ENCODE data around the gene MVB12B. TPM values are rescaled to one million over a fixed set of nuclear protein-coding genes. Genes with fewer than 3 reads are reported as not detected.

The MVB12B gene
- total RNA-seq, 1 experiment from 2014 or later, result 5.8 TPM

GRCh38 chr9:126429190-126429589 is 102.6 kb downstream of the MVB12B start:
- H3K4me2 ChIP-seq (ENCODE audit: insufficient read depth, insufficient read length, low read length), result no peak overlapping the region
- H2BK15ac ChIP-seq (ENCODE audit: low read depth, low read length), result no peak overlapping the region
- Mint-ChIP-seq H3K36me3 (ENCODE audit: insufficient read depth in 1 of 3, low read depth in 3 of 3) (no peaks in the 10 kb centered on the region), H3K27ac (no peak overlapping the region), H3K4me3 (no peak overlapping the region), H3K4me1 (peaks cover 6 to 9% of the 10 kb centered on the region in 2 experiments), H3K27me3 (ENCODE audit: low read depth) (peaks cover 2% of the 10 kb centered on the region; the same call in 1 of the 2 replicates), H3K9me3 (peaks cover 0 to 2% of the 10 kb centered on the region in 2 experiments; a peak in 1 of 5 replicates)
- H3K23ac ChIP-seq (ENCODE audit: insufficient read length, low read depth, low read length), result no peak overlapping the region
- no peak overlapping the region for H3K9ac ChIP-seq (ENCODE audit: extremely low read depth, insufficient read length, low read length)
- WGBS (ENCODE audit: extremely low coverage, insufficient read length, low lambda C conversion rate), result no CpG with 5 or more reads among the region's 8 CpGs
- H3K9me3 ChIP-seq (ENCODE audit: control insufficient read depth, low read depth, low read length), result no peaks in the 10 kb centered on the region
- no peak overlapping the region for H3K4ac ChIP-seq (ENCODE audit: low read depth, low read length)
- H3K4me1 ChIP-seq (ENCODE audit: insufficient read depth, low read length), result 0 out of 2 replicates have a peak, but pooled peaks cover 2% of the 10 kb centered on the region
- no peak overlapping the region for H4K8ac ChIP-seq (replicated peaks; ENCODE audit: insufficient read length, low read depth, low read length)
- H2AK5ac ChIP-seq (ENCODE audit: insufficient read length, low read length), result no peak overlapping the region
- H3K18ac ChIP-seq (ENCODE audit: insufficient read length, low read depth, low read length), result no peak overlapping the region
- H3K56ac ChIP-seq (ENCODE audit: insufficient read length, low read depth, low read length), result no peak overlapping the region
- no peak overlapping the region for H2BK12ac ChIP-seq (ENCODE audit: insufficient read length, low read depth, low read length)
- H4K5ac ChIP-seq (ENCODE audit: insufficient read length, low read depth, low read length), result no peak overlapping the region
- H4K91ac ChIP-seq (ENCODE audit: insufficient read length, low read depth, low read length), result no peak overlapping the region
- no peaks in the 10 kb centered on the region for H4K20me1 ChIP-seq (ENCODE audit: control insufficient read depth, insufficient read depth, insufficient read length)
- H3K14ac ChIP-seq (ENCODE audit: insufficient read depth, low read length), result no peak overlapping the region
- no peak overlapping the region for H3K27ac ChIP-seq (ENCODE audit: insufficient read length, low read depth, low read length)
- H3T11ph ChIP-seq (ENCODE audit: low read length), result no peak overlapping the region
- no peak overlapping the region for H2AFZ ChIP-seq (ENCODE audit: low read length)
- no peak overlapping the region for H2BK5ac ChIP-seq (ENCODE audit: insufficient read length, low read length)
- no peaks in the 10 kb centered on the region for H3K79me2 ChIP-seq (ENCODE audit: insufficient read depth, low read length)
- no peak overlapping the region for H2BK120ac ChIP-seq (ENCODE audit: low read depth, low read length, poor library complexity, severe bottlenecking)
- H2BK20ac ChIP-seq (ENCODE audit: low read depth, low read length, poor library complexity, severe bottlenecking), result no peak overlapping the region
- H3K23me2 ChIP-seq (ENCODE audit: insufficient read length, low read depth, low read length, poor library complexity, severe bottlenecking), result no peaks in the 10 kb centered on the region
- H3K79me1 ChIP-seq (ENCODE audit: insufficient read depth, low read depth, low read length, poor library complexity, severe bottlenecking), result no peaks in the 10 kb centered on the region
- DNase-seq, result no peak
- no peak for TF ChIP-seq CTCF (conservative IDR thresholded peaks at IDR 0.05)
- H3K27me3 ChIP-seq (ENCODE audit: insufficient read depth, low read length), result no peaks in the 10 kb centered on the region
